Measurements from ENCODE around the gene FAU. TPM values are rescaled to one million over a fixed set of nuclear protein-coding genes. Genes with fewer than 3 reads are reported as not detected.

The FAU gene
- total RNA-seq, 1 experiment from 2014 or later, result 1,073 TPM

- TF ChIP-seq EGR1 (IDR thresholded peaks at IDR 0.05; ENCODE audit: low read depth) (no peak), ZNF274 (IDR thresholded peaks at IDR 0.05; ENCODE audit: low read depth, low read length) (no peak), FOSL1 (IDR thresholded peaks at IDR 0.05; ENCODE audit: low read depth) (no peak), TCF7L2 (IDR thresholded peaks at IDR 0.05; ENCODE audit: borderline replicate concordance, extremely low read depth, insufficient read depth, insufficient read length) (no peak), RAD21 (IDR thresholded peaks at IDR 0.05; ENCODE audit: low read depth) (no peak), ATF3 (IDR thresholded peaks at IDR 0.05) (no peak)
- H2AFZ ChIP-seq (ENCODE audit: low read depth, low read length, poor library complexity, severe bottlenecking), result no peak overlapping the region
These were observed 26.5 kb downstream of the FAU start for GRCh38 chr11:65095427-65095826.

GRCh38 chr11:65090628-65091027, 31.3 kb downstream of the FAU start:
- ATAC-seq (no peak), DNase-seq (ENCODE audit: low read depth, low spot score) (no peak)
- no peaks in the 10 kb centered on the region for H3K9me3 ChIP-seq (ENCODE audit: control insufficient read depth in 1 of 2, insufficient read depth in 1 of 2, low read depth in 1 of 2, low read length in 2 of 2)
- no peak overlapping the region for H3K9ac ChIP-seq (ENCODE audit: low read length)
- H3K9me2 ChIP-seq (ENCODE audit: insufficient read depth), result no peaks in the 10 kb centered on the region
- peaks cover 0 to 2% of the 10 kb centered on the region in 2 experiments; a peak in 2 of 4 replicates for H3K4me1 ChIP-seq (ENCODE audit: control insufficient read depth in 1 of 2, insufficient read depth in 2 of 2, low read length in 2 of 2)
- H3K79me2 ChIP-seq (ENCODE audit: insufficient read depth, low read length), result no peaks in the 10 kb centered on the region
- H2AFZ ChIP-seq (ENCODE audit: low read depth, low read length, poor library complexity, severe bottlenecking), result no peak overlapping the region
- ChIA-PET POLR2A (no interaction called here), RAD21 (ENCODE audit: low non-redundant PET in 1 of 2, low total read pairs in 2 of 2, uncharacterized antibody in 2 of 2, unreplicated experiment in 2 of 2) (no interaction called here), CTCF (interaction anchor here (1.3 kb wide), 1 partner anchor 20 kb away, joined by 4 read pairs; no protein-coding TSS in a partner anchor)
- no peak overlapping the region for H3K4me3 ChIP-seq (replicated peaks in 1 of 2; ENCODE audit: low read depth in 1 of 2, low read length in 2 of 2)
- no peak for TF ChIP-seq ZNF274 (IDR thresholded peaks at IDR 0.05; ENCODE audit: low read depth, low read length)
- no peak for TF ChIP-seq ELF1 (IDR thresholded peaks at IDR 0.05; ENCODE audit: borderline replicate concordance, low read depth)
- no TSS peak for BruUV-seq (replicated peaks)
- peaks cover 0 to 18% of the 10 kb centered on the region in 2 experiments; a peak in 1 of 4 replicates for H3K36me3 ChIP-seq (ENCODE audit: control insufficient read depth in 1 of 2, insufficient read depth in 2 of 2, low read length in 2 of 2)
- intact Hi-C loops (cut with micrococcal nuclease), result no loop called here
- H3K4me2 ChIP-seq (ENCODE audit: low read length), result no peak overlapping the region
- H3K27ac ChIP-seq (ENCODE audit: low read depth, low read length), result no peak overlapping the region
- no peaks in the 10 kb centered on the region for H4K20me1 ChIP-seq (ENCODE audit: insufficient read depth)
- no peaks in the 10 kb centered on the region for H3K27me3 ChIP-seq (ENCODE audit: insufficient read depth, low read length)

More at GRCh38 chr11:65095427-65095826, 26.5 kb downstream of the FAU start:
- Histone ChIP-seq H3K27ac (ENCODE audit: low read depth, low read length) (peak overlapping the region; percentile 63), H3K4me3 (replicated peaks in 1 of 2; ENCODE audit: low read depth in 1 of 2, low read length in 2 of 2) (peak overlapping the region; percentile 74 to 78), H3K4me1 (ENCODE audit: control insufficient read depth in 1 of 2, insufficient read depth in 2 of 2, low read length in 2 of 2) (peaks cover 3 to 12% of the 10 kb centered on the region in 2 experiments; a peak in 3 of 4 replicates), H3K9ac (ENCODE audit: low read length) (peak overlapping the region; percentile 77), H3K27me3 (ENCODE audit: insufficient read depth, low read length) (no peaks in the 10 kb centered on the region), H3K9me3 (ENCODE audit: control insufficient read depth in 1 of 2, insufficient read depth in 1 of 2, low read depth in 1 of 2, low read length in 2 of 2) (no peaks in the 10 kb centered on the region), H3K79me2 (ENCODE audit: insufficient read depth, low read length) (peaks cover 18% of the 10 kb centered on the region), H3K4me2 (ENCODE audit: low read length) (peak overlapping the region; percentile 88), H3K9me2 (ENCODE audit: insufficient read depth) (no peaks in the 10 kb centered on the region), H3K36me3 (ENCODE audit: control insufficient read depth in 1 of 2, insufficient read depth in 2 of 2, low read length in 2 of 2) (peaks cover 3 to 6% of the 10 kb centered on the region in 2 experiments; a peak in 2 of 4 replicates), H4K20me1 (ENCODE audit: insufficient read depth) (no peaks in the 10 kb centered on the region)
- BruUV-seq (replicated peaks), result no TSS peak
- ChIA-PET CTCF (interaction anchor here (0.6 to 1.7 kb wide), 2 partner anchors 15 to 250 kb away, joined by 3 to 14 read pairs; no protein-coding TSS in a partner anchor), POLR2A (interaction anchor here (1.0 to 3.2 kb wide), 2 partner anchors 15 to 16 kb away, joined by 3 to 21 read pairs; partner anchors contain the start of gene TM7SF2), RAD21 (ENCODE audit: low non-redundant PET in 1 of 2, low total read pairs in 2 of 2, uncharacterized antibody in 2 of 2, unreplicated experiment in 2 of 2) (no interaction called here)
- DNase-seq (ENCODE audit: low read depth, low spot score) (no peak), ATAC-seq (no peak)
- intact Hi-C loops (cut with micrococcal nuclease), result loop anchor here (5.0 kb wide), 1 partner anchor 83 kb away; the partner anchor contains the start of gene ARL2

All from HCT116 (cell line).